ENCODE data around the gene SEMA3G.

Gene SEMA3G

GRCh38 chr3:52492059-52492458, 47.2 kb upstream of the SEMA3G start:
- peaks cover 58% of the 10 kb centered on the region; the same call in 1 of the 2 replicates for H3K36me3 ChIP-seq (ENCODE audit: insufficient read depth, low read length)
- H3K27me3 ChIP-seq (ENCODE audit: insufficient read depth, low read length, poor library complexity, severe bottlenecking): no peaks in the 10 kb centered on the region
- H3K4me3 ChIP-seq (ENCODE audit: low read length, poor library complexity, severe bottlenecking): no peak overlapping the region
- no peaks in the 10 kb centered on the region for H3K9me3 ChIP-seq (ENCODE audit: insufficient read depth, low read depth, low read length)
- no peak overlapping the region for H2AFZ ChIP-seq (ENCODE audit: low read length)
- no peaks in the 10 kb centered on the region for H3K4me1 ChIP-seq (ENCODE audit: insufficient read depth, low read length, poor library complexity, severe bottlenecking)
- TF ChIP-seq EZH2phosphoT487 (IDR thresholded peaks at IDR 0.05; ENCODE audit: borderline replicate concordance): no peak
- no peak for TF ChIP-seq CTCF (conservative IDR thresholded peaks at IDR 0.05; ENCODE audit: low read length)
- no peaks in the 10 kb centered on the region for H3K9me2 ChIP-seq (replicated peaks; ENCODE audit: low read depth, low read length)
- H4K20me1 ChIP-seq (ENCODE audit: insufficient read depth, low read length, poor library complexity, severe bottlenecking): no peaks in the 10 kb centered on the region
- H3K79me2 ChIP-seq (ENCODE audit: insufficient read depth, low read length): no peaks in the 10 kb centered on the region
- no peak overlapping the region for H3K4me2 ChIP-seq (ENCODE audit: low read depth, low read length, poor library complexity, severe bottlenecking)
- no peak overlapping the region for H3K9ac ChIP-seq (ENCODE audit: low read depth, low read length, poor library complexity, severe bottlenecking)
- H3F3A ChIP-seq (ENCODE audit: low read depth): no peaks in the 10 kb centered on the region

DNA sequence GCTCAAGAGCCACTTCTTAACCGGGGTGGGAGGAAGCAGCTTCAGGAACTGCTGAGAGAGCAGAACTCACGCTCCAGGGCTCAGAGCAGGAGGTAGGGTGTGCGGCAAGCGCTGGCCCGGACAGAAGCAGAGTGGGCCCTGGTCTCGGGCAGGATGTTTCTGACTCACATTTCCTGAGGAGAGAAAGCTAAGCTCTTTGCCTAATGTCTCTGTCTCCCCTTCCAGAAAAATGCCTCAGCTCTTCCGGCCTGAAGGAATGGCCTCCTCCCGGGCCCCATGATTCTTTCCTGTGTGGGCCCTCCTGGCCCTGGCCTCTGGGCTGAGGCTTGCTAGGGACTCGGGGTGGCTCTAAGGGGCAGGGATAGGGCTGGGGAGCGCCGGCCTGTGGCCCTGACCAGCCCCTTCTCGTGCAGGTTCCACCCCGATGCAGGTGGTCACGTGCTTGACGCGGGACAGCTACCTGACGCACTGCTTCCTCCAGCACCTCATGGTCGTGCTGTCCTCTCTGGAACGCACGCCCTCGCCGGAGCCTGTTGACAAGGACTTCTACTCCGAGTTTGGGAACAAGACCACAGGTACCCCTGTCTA, 46.1 kb upstream of the SEMA3G start:
- H2AFZ ChIP-seq (ENCODE audit: low read length): no peak overlapping the region
- no peaks in the 10 kb centered on the region for H3K27me3 ChIP-seq (ENCODE audit: insufficient read depth, low read length, poor library complexity, severe bottlenecking)
- H3K4me1 ChIP-seq (ENCODE audit: insufficient read depth, low read length, poor library complexity, severe bottlenecking): no peaks in the 10 kb centered on the region
- no peaks in the 10 kb centered on the region for H3K9me2 ChIP-seq (replicated peaks; ENCODE audit: low read depth, low read length)
- H4K20me1 ChIP-seq (ENCODE audit: insufficient read depth, low read length, poor library complexity, severe bottlenecking): no peaks in the 10 kb centered on the region
- H3K4me2 ChIP-seq (ENCODE audit: low read depth, low read length, poor library complexity, severe bottlenecking): no peak overlapping the region
- H3K36me3 ChIP-seq (ENCODE audit: insufficient read depth, low read length): peaks cover 67% of the 10 kb centered on the region; the same call in 1 of the 2 replicates
- H3K4me3 ChIP-seq (ENCODE audit: low read length, poor library complexity, severe bottlenecking): no peak overlapping the region
- no peak overlapping the region for H3K9ac ChIP-seq (ENCODE audit: low read depth, low read length, poor library complexity, severe bottlenecking)
- no peaks in the 10 kb centered on the region for H3K79me2 ChIP-seq (ENCODE audit: insufficient read depth, low read length)
- no peak for TF ChIP-seq EZH2phosphoT487 (IDR thresholded peaks at IDR 0.05; ENCODE audit: borderline replicate concordance)
- no peak for TF ChIP-seq CTCF (conservative IDR thresholded peaks at IDR 0.05; ENCODE audit: low read length)
- no peaks in the 10 kb centered on the region for H3K9me3 ChIP-seq (ENCODE audit: insufficient read depth, low read depth, low read length)
- H3F3A ChIP-seq (ENCODE audit: low read depth): no peaks in the 10 kb centered on the region

DNA sequence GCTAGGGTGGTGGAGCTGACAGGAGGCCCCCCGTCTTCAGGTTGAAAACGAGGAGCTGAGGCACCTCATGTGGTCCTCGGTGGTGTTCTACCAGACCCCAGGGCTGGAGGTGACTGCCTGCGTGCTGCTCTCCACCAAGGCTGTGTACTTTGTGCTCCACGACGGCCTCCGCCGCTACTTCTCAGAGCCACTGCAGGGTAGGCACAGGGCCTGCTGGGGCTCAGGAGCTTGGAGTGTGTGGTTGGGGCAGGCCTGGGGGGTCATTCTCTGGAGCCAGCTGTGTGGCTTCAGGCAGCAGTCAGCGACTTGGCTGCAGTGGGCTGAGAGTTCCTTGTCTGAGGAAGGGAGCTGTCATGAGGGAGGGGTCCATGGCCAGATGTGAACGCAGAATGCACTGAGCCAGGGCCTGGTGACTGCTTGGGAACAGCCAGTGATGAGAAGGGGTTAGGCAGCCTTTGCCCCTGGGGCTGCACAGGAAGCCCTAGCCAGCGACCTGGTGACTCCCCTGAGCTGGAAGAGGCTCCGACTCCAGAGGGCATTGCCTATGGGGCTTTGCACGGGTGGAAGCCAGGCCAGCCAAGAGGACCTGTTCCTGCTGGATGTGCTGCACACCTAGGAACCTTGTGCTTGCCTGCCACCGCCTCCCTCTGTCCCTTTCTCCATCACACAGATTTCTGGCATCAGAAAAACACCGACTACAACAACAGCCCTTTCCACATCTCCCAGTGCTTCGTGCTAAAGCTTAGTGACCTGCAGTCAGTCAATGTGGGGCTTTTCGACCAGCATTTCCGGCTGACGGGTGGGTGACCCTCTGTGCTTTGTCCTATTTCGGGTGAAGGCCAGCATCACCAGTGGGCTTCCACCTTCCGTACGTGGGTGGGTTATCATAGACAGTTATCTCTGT, 45.4 kb upstream of the SEMA3G start:
- no peaks in the 10 kb centered on the region for H3K9me2 ChIP-seq (replicated peaks; ENCODE audit: low read depth, low read length)
- no peak for TF ChIP-seq EZH2phosphoT487 (IDR thresholded peaks at IDR 0.05; ENCODE audit: borderline replicate concordance)
- H3K4me2 ChIP-seq (ENCODE audit: low read depth, low read length, poor library complexity, severe bottlenecking): no peak overlapping the region
- no peak overlapping the region for H3K9ac ChIP-seq (ENCODE audit: low read depth, low read length, poor library complexity, severe bottlenecking)
- no peak overlapping the region for H2AFZ ChIP-seq (ENCODE audit: low read length)
- H3K4me3 ChIP-seq (ENCODE audit: low read length, poor library complexity, severe bottlenecking): no peak overlapping the region
- H3F3A ChIP-seq (ENCODE audit: low read depth): no peaks in the 10 kb centered on the region
- peaks cover 74% of the 10 kb centered on the region; the same call in 1 of the 2 replicates for H3K36me3 ChIP-seq (ENCODE audit: insufficient read depth, low read length)
- no peaks in the 10 kb centered on the region for H4K20me1 ChIP-seq (ENCODE audit: insufficient read depth, low read length, poor library complexity, severe bottlenecking)
- no peaks in the 10 kb centered on the region for H3K4me1 ChIP-seq (ENCODE audit: insufficient read depth, low read length, poor library complexity, severe bottlenecking)
- no peaks in the 10 kb centered on the region for H3K9me3 ChIP-seq (ENCODE audit: insufficient read depth, low read depth, low read length)
- no peaks in the 10 kb centered on the region for H3K79me2 ChIP-seq (ENCODE audit: insufficient read depth, low read length)
- H3K27me3 ChIP-seq (ENCODE audit: insufficient read depth, low read length, poor library complexity, severe bottlenecking): no peaks in the 10 kb centered on the region

Data from Loucy (cell line).